HFFc6 (cell line): ENCODE data around the gene TOR1AIP2. TPM values are rescaled to one million over a fixed set of nuclear protein-coding genes. Genes with fewer than 3 reads are reported as not detected.

Experiments
- DNase-seq: peaks from one replicate; pipeline ENCODE4 v3.0.0-alpha.2; 2018
- H3K27ac Mint-ChIP-seq: 2 replicates; pipeline ENCODE4 v1.8.0; 2020; ENCODE audit warnings: mild to moderate bottlenecking, mixed read lengths
- H3K27me3 Mint-ChIP-seq: 2 replicates; pipeline ENCODE4 v1.8.0; 2021; ENCODE audit warnings: mild to moderate bottlenecking, moderate library complexity, mixed read lengths; ENCODE audit not compliant: insufficient read depth
- H3K36me3 Mint-ChIP-seq: 2 replicates; pipeline ENCODE4 v1.8.0; 2021; ENCODE audit warnings: low read depth, mixed read lengths
- H3K4me1 Mint-ChIP-seq: 2 replicates; pipeline ENCODE4 v1.8.0; 2020; ENCODE audit warnings: low read depth, mixed read lengths
- H3K4me3 Mint-ChIP-seq: 2 replicates; pipeline ENCODE4 v1.8.0; 2020; ENCODE audit warnings: mild to moderate bottlenecking, moderate library complexity, mixed read lengths
- H3K9me3 Mint-ChIP-seq: 2 replicates; pipeline ENCODE4 v1.8.0; 2020; ENCODE audit warnings: mild to moderate bottlenecking, mixed read lengths
- CTCF ChIP-seq: fragments of 200-600 bp; sonication (generic); IDR thresholded peaks from 2 replicates; pipeline ENCODE4 v1.5.0; 2021; ENCODE audit warnings: antibody characterized with exemption, mild to moderate bottlenecking
- total RNA-seq, 6 experiments: library from RNA; stranded (reverse); fragmentation: NEBNext Ultra II Directional; extraction: Animal tissue kit (Norgen Biotek cat#: 25700); gene quantifications; 2 replicates in 1 of 6; 3 replicates in 5 of 6; pipeline ENCODE4 v1.2.3, GENCODE V29; 2021

TOR1AIP2 gene
- total RNA-seq, 6 experiments from 2014 or later = 89.7 to 127 (median 108) TPM

- Mint-ChIP-seq H3K4me3 (no peak overlapping the region), H3K4me1 (peaks cover 26% of the 10 kb centered on the region), H3K36me3 (no peaks in the 10 kb centered on the region), H3K27me3 (peaks cover 38% of the 10 kb centered on the region), H3K9me3 (no peaks in the 10 kb centered on the region), H3K27ac (no peak overlapping the region)
- no peak for DNase-seq
- TF ChIP-seq CTCF = no peak
Measured at GRCh38 chr1:179803918-179804317, 73.7 kb downstream of the TOR1AIP2 start.

DNA sequence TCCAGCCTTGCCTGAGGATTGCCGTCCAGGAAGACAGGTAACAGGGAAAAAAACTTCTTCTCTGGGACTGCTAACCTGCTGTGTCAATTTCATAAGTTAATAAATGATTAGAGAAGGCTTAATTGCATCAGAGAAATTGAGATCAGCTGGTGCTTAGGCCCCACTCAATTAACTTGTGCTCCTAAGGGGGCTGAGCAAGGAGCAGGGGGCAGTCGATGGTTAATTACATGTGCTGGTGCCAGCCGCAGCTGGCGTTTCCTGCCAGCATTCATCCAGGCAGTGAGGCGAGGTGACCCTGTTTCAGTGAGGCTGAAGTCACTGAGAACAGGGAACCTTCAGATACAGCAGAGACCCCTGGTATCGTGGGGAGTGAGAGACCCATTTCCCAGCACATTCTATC is 74.5 kb downstream of the TOR1AIP2 start:
- no peak for TF ChIP-seq CTCF
- Mint-ChIP-seq H3K9me3 (no peaks in the 10 kb centered on the region), H3K36me3 (no peaks in the 10 kb centered on the region), H3K27me3 (peaks cover 45% of the 10 kb centered on the region), H3K27ac (no peak overlapping the region), H3K4me1 (peaks cover 17% of the 10 kb centered on the region), H3K4me3 (no peak overlapping the region)
- DNase-seq = no peak

- Mint-ChIP-seq H3K36me3 (no peaks in the 10 kb centered on the region), H3K4me3 (no peak overlapping the region), H3K9me3 (no peaks in the 10 kb centered on the region), H3K27ac (no peak overlapping the region), H3K27me3 (peaks cover 48% of the 10 kb centered on the region), H3K4me1 (no peaks in the 10 kb centered on the region)
- no peak for DNase-seq
- TF ChIP-seq CTCF = no peak
Measured at GRCh38 chr1:179800481-179800880, 77.1 kb downstream of the TOR1AIP2 start.

GRCh38 chr1:179798864-179799516 is 78.6 kb downstream of the TOR1AIP2 start:
- Mint-ChIP-seq H3K27me3 (peaks cover 53% of the 10 kb centered on the region), H3K9me3 (no peaks in the 10 kb centered on the region), H3K27ac (no peak overlapping the region), H3K36me3 (no peaks in the 10 kb centered on the region), H3K4me3 (no peak overlapping the region), H3K4me1 (no peaks in the 10 kb centered on the region)
- DNase-seq = no peak
- no peak for TF ChIP-seq CTCF

DNA sequence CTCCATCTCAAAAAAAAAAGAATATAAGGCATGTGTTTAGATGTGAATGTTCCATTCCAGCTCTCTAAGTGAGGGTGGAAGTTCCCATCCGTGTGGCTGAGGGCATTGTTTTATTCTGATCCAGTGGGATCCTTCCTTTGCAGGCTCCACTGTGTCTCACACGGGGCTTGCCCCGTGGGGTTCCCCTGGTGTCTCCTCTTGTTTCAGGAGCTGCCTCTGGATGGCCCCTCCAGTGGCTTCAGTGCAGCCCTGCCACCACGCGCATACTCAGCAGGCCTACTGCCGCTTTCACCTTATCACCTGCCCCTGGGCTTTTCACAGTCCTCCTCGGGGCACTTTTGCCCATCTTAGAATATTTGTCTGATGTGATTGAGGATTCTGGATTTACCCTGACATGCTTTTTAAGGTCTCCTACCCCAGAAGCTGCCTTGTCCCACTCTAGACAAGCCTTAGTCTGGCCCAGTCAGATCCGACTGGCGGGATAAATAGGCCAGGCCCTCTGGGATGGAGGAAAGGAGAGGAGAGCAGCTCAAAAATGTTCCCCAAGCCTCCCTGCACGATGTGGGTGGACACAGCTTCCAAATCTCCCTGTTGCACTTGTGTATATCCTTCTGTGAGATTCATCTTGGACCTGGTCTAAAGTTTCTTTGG is 79.3 kb downstream of the TOR1AIP2 start:
- no peak overlapping the region for H3K27ac Mint-ChIP-seq
- no peaks in the 10 kb centered on the region for H3K4me1 Mint-ChIP-seq
- H3K36me3 Mint-ChIP-seq = no peaks in the 10 kb centered on the region
- TF ChIP-seq CTCF = no peak
- H3K27me3 Mint-ChIP-seq = peaks cover 54% of the 10 kb centered on the region
- H3K9me3 Mint-ChIP-seq = no peaks in the 10 kb centered on the region
- no peak for DNase-seq
- no peak overlapping the region for H3K4me3 Mint-ChIP-seq
